ENCODE data around the gene PLD5.

GRCh38 chr1:242139986-242140385 lies 384.5 kb downstream of the PLD5 start:
- TF ChIP-seq, protein P1, sequence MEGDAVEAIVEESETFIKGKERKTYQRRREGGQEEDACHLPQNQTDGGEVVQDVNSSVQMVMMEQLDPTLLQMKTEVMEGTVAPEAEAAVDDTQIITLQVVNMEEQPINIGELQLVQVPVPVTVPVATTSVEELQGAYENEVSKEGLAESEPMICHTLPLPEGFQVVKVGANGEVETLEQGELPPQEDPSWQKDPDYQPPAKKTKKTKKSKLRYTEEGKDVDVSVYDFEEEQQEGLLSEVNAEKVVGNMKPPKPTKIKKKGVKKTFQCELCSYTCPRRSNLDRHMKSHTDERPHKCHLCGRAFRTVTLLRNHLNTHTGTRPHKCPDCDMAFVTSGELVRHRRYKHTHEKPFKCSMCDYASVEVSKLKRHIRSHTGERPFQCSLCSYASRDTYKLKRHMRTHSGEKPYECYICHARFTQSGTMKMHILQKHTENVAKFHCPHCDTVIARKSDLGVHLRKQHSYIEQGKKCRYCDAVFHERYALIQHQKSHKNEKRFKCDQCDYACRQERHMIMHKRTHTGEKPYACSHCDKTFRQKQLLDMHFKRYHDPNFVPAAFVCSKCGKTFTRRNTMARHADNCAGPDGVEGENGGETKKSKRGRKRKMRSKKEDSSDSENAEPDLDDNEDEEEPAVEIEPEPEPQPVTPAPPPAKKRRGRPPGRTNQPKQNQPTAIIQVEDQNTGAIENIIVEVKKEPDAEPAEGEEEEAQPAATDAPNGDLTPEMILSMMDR (IDR thresholded peaks at IDR 0.05; ENCODE audit: low read depth, low read length, poor library complexity, severe bottlenecking), result no peak
- no peak for TF ChIP-seq EZH2phosphoT487 (IDR thresholded peaks at IDR 0.05; ENCODE audit: borderline replicate concordance, low read length)

Measured in DOHH2 (cell line).